ENCODE data around the gene SBF2.

SBF2 gene

DNA sequence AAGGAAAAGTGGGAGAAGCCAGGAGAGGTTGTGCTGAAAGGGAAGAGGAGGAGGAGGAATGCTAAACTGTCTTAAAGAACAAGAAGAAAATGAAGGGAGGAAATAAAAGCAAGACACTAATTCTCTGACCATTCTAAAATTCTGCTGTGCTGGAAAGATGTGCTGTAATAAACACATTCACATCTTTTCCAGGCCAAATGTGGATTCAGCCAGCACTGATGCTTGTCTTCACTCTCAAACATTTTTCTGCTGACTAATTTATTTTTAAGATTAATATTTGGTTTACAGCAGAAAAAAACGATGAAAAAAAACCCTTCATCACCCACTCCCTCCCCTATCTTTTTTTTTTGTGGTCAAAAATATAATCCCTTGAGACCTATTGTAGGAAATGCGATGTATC is 406.5 kb downstream of the SBF2 start:
- Histone ChIP-seq H3K27me3 (ENCODE audit: control insufficient read depth in 1 of 2, insufficient read depth in 2 of 2, low read length in 2 of 2) (no peaks in the 10 kb centered on the region), H3K4me3 (ENCODE audit: low read depth in 1 of 2, low read length in 2 of 2) (no peak overlapping the region), H3K4me1 (ENCODE audit: insufficient read depth, low read length) (no peaks in the 10 kb centered on the region), H3K9ac (ENCODE audit: low read length) (no peak overlapping the region), H3K27ac (ENCODE audit: low read depth, low read length) (no peak overlapping the region), H3K36me3 (ENCODE audit: insufficient read depth, low read length) (no peaks in the 10 kb centered on the region), H3K9me3 (ENCODE audit: low read length) (no peaks in the 10 kb centered on the region)

DNA sequence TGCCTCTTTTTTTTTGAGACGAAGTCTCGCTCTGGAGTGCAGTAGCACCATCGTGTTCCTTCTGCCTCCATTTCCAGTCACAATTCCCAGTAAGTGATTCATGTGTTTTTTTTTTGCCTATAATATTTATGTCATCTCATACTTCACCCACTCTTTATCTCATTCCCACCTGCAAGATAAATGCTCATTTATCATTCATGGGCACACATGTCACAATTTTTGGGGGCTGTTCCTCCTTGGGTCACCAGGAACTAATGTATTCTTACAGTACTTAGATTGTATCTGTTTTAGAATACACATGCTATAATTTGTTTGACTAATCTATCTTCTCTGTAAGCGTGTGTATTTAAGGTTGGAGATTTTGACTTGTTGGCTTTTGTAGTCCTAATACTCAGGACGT is 407.4 kb downstream of the SBF2 start:
- no peak overlapping the region for H3K27ac ChIP-seq (ENCODE audit: low read depth, low read length)
- H3K9me3 ChIP-seq (ENCODE audit: low read length): no peaks in the 10 kb centered on the region
- H3K4me3 ChIP-seq (ENCODE audit: low read depth in 1 of 2, low read length in 2 of 2): no peak overlapping the region
- no peaks in the 10 kb centered on the region for H3K4me1 ChIP-seq (ENCODE audit: insufficient read depth, low read length)
- no peaks in the 10 kb centered on the region for H3K36me3 ChIP-seq (ENCODE audit: insufficient read depth, low read length)
- no peak overlapping the region for H3K9ac ChIP-seq (ENCODE audit: low read length)
- no peaks in the 10 kb centered on the region for H3K27me3 ChIP-seq (ENCODE audit: control insufficient read depth in 1 of 2, insufficient read depth in 2 of 2, low read length in 2 of 2)

DNA sequence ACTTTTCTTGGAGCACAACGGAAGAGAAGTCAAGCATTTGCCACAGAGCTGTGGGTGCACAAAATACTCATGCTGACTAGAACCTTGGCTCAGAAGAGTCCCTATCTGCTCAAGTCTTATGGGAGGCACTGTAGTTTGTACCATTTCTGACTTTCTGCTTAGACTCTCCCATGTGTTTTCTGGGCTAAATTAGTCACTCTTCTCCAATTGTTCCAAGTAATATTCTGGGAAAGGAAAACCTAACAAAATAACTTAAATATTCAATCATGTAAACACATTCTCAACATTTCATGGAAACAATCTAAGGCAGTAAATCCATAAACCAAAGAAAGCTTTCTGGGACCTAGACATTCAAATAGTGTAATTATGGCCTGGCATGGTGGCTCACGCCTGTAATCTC is 409.4 kb downstream of the SBF2 start:
- H3K9me3 ChIP-seq (ENCODE audit: low read length): no peaks in the 10 kb centered on the region
- H3K4me3 ChIP-seq (ENCODE audit: low read depth in 1 of 2, low read length in 2 of 2): no peak overlapping the region
- no peak overlapping the region for H3K9ac ChIP-seq (ENCODE audit: low read length)
- no peaks in the 10 kb centered on the region for H3K27me3 ChIP-seq (ENCODE audit: control insufficient read depth in 1 of 2, insufficient read depth in 2 of 2, low read length in 2 of 2)
- no peaks in the 10 kb centered on the region for H3K4me1 ChIP-seq (ENCODE audit: insufficient read depth, low read length)
- H3K36me3 ChIP-seq (ENCODE audit: insufficient read depth, low read length): no peaks in the 10 kb centered on the region
- H3K27ac ChIP-seq (ENCODE audit: low read depth, low read length): no peak overlapping the region

DNA sequence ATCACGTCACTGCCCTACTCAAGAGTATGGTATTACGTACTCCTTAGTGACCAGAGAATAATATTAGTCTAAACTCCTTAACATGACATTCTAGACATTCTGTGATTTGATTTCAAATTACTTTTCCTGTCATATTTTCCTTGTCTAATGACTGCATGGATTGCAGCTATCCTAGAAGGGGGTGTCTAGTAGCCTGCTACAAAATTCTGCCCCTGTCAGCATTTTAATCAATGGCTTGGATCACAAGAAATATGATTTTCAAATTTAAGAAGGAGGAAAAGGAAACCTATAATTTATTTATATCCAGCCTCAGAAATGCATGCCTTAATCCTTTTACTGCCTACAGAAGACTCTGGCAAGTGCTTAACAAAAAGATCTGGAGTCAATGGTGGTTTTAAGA is 413.4 kb downstream of the SBF2 start:
- Histone ChIP-seq H3K27ac (ENCODE audit: low read depth, low read length) (no peak overlapping the region), H3K36me3 (ENCODE audit: insufficient read depth, low read length) (no peaks in the 10 kb centered on the region), H3K9me3 (ENCODE audit: low read length) (no peaks in the 10 kb centered on the region), H3K9ac (ENCODE audit: low read length) (no peak overlapping the region), H3K4me1 (ENCODE audit: insufficient read depth, low read length) (peaks cover 6% of the 10 kb centered on the region), H3K27me3 (ENCODE audit: control insufficient read depth in 1 of 2, insufficient read depth in 2 of 2, low read length in 2 of 2) (no peaks in the 10 kb centered on the region), H3K4me3 (ENCODE audit: low read depth in 1 of 2, low read length in 2 of 2) (no peak overlapping the region)

DNA sequence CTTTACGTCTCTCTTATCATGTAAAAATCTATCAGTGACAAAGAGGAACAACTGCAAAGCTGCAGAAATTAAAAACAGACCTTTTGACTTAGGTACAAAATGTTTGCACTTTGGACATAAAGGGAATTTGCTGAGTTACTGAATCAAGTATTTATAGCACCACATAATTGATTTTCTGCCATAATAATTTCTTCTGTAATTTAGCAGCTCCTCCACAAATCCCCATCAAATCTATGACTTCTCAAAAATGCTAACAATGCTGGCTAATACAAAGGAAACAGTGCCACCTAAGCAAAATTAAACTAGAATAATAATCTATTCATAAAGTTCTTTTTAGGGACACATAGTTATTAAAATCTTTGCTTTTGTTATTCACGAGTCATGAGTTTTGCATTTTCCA is 415.1 kb downstream of the SBF2 start:
- H3K4me3 ChIP-seq (ENCODE audit: low read depth in 1 of 2, low read length in 2 of 2): no peak overlapping the region
- H3K9ac ChIP-seq (ENCODE audit: low read length): no peak overlapping the region
- H3K27me3 ChIP-seq (ENCODE audit: control insufficient read depth in 1 of 2, insufficient read depth in 2 of 2, low read length in 2 of 2): no peaks in the 10 kb centered on the region
- H3K27ac ChIP-seq (ENCODE audit: low read depth, low read length): no peak overlapping the region
- H3K4me1 ChIP-seq (ENCODE audit: insufficient read depth, low read length): peaks cover 13% of the 10 kb centered on the region
- H3K9me3 ChIP-seq (ENCODE audit: low read length): no peaks in the 10 kb centered on the region
- H3K36me3 ChIP-seq (ENCODE audit: insufficient read depth, low read length): no peaks in the 10 kb centered on the region

DNA sequence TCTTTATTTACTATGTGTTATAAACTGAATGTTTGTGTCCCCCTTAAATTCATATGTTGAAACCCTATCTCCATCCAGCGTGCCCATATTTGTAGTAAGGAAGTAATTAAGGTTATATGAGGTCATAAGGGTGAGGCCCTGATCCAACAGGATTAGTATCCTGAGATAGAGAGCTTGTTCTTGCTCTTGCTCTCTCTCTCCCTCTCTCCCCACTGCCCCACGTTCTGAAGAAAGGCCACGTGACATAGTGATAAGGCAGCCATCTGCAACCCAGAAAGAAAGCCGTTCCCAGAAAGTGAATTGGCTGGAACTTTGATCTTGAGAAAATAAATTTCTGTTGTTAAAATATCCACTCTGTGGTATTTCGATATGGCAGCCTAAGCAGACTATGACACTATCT is 417.7 kb downstream of the SBF2 start:
- H3K36me3 ChIP-seq (ENCODE audit: insufficient read depth, low read length): no peaks in the 10 kb centered on the region
- H3K9ac ChIP-seq (ENCODE audit: low read length): no peak overlapping the region
- no peaks in the 10 kb centered on the region for H3K9me3 ChIP-seq (ENCODE audit: low read length)
- no peak overlapping the region for H3K27ac ChIP-seq (ENCODE audit: low read depth, low read length)
- H3K27me3 ChIP-seq (ENCODE audit: control insufficient read depth in 1 of 2, insufficient read depth in 2 of 2, low read length in 2 of 2): no peaks in the 10 kb centered on the region
- H3K4me3 ChIP-seq (ENCODE audit: low read depth in 1 of 2, low read length in 2 of 2): no peak overlapping the region
- peaks cover 13% of the 10 kb centered on the region for H3K4me1 ChIP-seq (ENCODE audit: insufficient read depth, low read length)

DNA sequence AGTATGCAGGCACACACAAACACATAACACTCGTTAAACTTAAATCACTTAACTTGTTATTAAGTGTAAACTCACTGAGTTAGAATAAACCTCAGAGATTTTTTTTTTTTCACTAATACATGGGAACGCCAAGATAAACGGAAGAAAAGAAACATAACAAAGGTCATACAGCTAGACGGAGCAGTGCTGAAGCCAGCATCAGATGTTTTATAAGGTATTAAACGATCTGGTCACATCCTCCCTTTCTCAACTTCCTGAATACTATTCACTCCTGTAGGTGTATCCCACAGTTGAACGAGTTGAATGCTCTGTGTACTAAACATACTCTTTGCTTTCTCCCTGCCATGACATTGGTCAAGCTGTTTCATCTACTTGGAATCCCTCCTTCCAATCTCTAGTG is 418.2 kb downstream of the SBF2 start:
- Histone ChIP-seq H3K4me1 (ENCODE audit: insufficient read depth, low read length) (peaks cover 13% of the 10 kb centered on the region), H3K9ac (ENCODE audit: low read length) (no peak overlapping the region), H3K4me3 (ENCODE audit: low read depth in 1 of 2, low read length in 2 of 2) (no peak overlapping the region), H3K27ac (ENCODE audit: low read depth, low read length) (no peak overlapping the region), H3K27me3 (ENCODE audit: control insufficient read depth in 1 of 2, insufficient read depth in 2 of 2, low read length in 2 of 2) (no peaks in the 10 kb centered on the region), H3K36me3 (ENCODE audit: insufficient read depth, low read length) (no peaks in the 10 kb centered on the region), H3K9me3 (ENCODE audit: low read length) (no peaks in the 10 kb centered on the region)

DNA sequence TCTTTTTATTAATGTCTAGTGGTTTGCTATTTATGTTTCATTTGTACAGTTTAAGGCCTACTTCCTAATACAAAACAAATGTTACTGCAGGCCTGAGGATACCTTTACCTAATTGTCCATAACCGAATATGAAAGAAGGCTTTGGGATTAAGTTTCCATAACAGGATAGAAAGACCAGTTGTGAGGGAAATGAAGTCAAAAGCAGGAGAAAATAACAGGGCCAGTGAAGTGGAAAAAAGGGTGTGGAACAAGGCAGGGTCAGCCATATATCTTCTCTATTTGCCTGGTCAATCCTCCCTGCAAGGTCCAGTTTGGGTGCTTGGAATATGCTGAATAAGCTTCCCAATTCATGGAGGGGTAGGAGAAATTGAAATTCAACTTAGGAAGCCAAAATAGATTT is 418.6 kb downstream of the SBF2 start:
- Histone ChIP-seq H3K4me3 (ENCODE audit: low read depth in 1 of 2, low read length in 2 of 2) (no peak overlapping the region), H3K4me1 (ENCODE audit: insufficient read depth, low read length) (peaks cover 13% of the 10 kb centered on the region), H3K9ac (ENCODE audit: low read length) (no peak overlapping the region), H3K27ac (ENCODE audit: low read depth, low read length) (no peak overlapping the region), H3K36me3 (ENCODE audit: insufficient read depth, low read length) (no peaks in the 10 kb centered on the region), H3K27me3 (ENCODE audit: control insufficient read depth in 1 of 2, insufficient read depth in 2 of 2, low read length in 2 of 2) (no peaks in the 10 kb centered on the region), H3K9me3 (ENCODE audit: low read length) (no peaks in the 10 kb centered on the region)

DNA sequence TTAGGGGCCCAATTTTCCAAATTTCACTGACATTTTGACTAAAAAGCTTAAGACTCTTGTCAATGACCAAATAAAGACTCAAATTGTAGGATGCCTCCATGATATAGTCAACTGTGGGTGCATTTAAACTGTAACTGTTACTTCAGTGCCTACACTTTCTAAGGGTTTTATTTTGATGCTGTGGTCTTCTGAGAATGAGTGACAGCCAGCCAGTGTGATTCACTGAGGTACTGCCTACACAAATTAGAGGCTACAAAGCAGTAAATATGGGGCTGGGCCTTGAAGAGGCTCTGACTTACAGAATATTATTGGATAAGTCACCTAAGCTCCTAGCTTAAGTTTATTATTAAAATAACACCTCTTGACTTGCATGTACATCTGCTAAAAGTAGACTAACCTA is 419.6 kb downstream of the SBF2 start:
- Histone ChIP-seq H3K27me3 (ENCODE audit: control insufficient read depth in 1 of 2, insufficient read depth in 2 of 2, low read length in 2 of 2) (no peaks in the 10 kb centered on the region), H3K9me3 (ENCODE audit: low read length) (no peaks in the 10 kb centered on the region), H3K9ac (ENCODE audit: low read length) (no peak overlapping the region), H3K36me3 (ENCODE audit: insufficient read depth, low read length) (no peaks in the 10 kb centered on the region), H3K27ac (ENCODE audit: low read depth, low read length) (no peak overlapping the region), H3K4me1 (ENCODE audit: insufficient read depth, low read length) (peaks cover 13% of the 10 kb centered on the region), H3K4me3 (ENCODE audit: low read depth in 1 of 2, low read length in 2 of 2) (no peak overlapping the region)

DNA sequence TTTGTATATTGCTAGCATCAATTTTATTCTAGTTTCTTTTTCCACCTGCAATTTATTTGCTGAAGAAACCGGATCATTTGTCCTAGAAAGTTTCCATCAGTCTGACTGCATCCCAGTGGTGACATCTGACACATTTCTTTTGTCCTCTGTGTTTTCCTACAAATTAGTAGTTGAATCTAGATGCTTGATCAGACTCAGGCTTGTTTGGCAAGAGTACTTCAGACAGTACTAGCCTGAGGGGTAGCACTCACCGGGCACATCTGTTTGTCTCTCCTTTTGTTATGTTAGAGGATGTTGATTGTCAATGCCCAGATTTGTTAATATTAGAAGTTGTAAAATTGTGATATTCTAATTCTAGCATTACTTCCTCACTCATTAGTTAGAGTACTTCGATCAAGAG is 425.4 kb downstream of the SBF2 start:
- H3K9me3 ChIP-seq (ENCODE audit: low read length): no peaks in the 10 kb centered on the region
- H3K9ac ChIP-seq (ENCODE audit: low read length): no peak overlapping the region
- H3K27me3 ChIP-seq (ENCODE audit: control insufficient read depth in 1 of 2, insufficient read depth in 2 of 2, low read length in 2 of 2): no peaks in the 10 kb centered on the region
- no peak overlapping the region for H3K4me3 ChIP-seq (ENCODE audit: low read depth in 1 of 2, low read length in 2 of 2)
- H3K4me1 ChIP-seq (ENCODE audit: insufficient read depth, low read length): no peaks in the 10 kb centered on the region
- no peak overlapping the region for H3K27ac ChIP-seq (ENCODE audit: low read depth, low read length)
- no peaks in the 10 kb centered on the region for H3K36me3 ChIP-seq (ENCODE audit: insufficient read depth, low read length)

DNA sequence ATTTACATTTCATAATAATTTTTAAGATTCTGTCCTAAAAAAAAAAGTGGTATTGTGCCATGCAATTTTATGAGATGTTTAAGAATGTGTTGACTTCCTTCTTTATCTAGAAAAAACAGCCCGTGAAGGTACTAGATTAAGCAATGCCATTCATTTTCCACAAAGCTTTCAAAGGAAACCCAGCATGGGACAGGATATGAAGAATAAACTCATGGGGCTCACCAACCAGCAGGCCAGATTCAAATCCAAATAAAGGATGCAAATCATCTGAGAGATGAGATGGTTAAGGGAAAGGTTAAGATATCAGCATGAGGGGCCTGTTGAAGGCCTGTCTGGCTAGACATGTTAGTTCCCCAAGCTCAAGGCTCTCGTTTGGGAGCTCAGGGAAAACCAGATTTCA is 431.0 kb downstream of the SBF2 start:
- Histone ChIP-seq H3K4me3 (ENCODE audit: low read depth in 1 of 2, low read length in 2 of 2) (no peak overlapping the region), H3K9ac (ENCODE audit: low read length) (no peak overlapping the region)

DNA sequence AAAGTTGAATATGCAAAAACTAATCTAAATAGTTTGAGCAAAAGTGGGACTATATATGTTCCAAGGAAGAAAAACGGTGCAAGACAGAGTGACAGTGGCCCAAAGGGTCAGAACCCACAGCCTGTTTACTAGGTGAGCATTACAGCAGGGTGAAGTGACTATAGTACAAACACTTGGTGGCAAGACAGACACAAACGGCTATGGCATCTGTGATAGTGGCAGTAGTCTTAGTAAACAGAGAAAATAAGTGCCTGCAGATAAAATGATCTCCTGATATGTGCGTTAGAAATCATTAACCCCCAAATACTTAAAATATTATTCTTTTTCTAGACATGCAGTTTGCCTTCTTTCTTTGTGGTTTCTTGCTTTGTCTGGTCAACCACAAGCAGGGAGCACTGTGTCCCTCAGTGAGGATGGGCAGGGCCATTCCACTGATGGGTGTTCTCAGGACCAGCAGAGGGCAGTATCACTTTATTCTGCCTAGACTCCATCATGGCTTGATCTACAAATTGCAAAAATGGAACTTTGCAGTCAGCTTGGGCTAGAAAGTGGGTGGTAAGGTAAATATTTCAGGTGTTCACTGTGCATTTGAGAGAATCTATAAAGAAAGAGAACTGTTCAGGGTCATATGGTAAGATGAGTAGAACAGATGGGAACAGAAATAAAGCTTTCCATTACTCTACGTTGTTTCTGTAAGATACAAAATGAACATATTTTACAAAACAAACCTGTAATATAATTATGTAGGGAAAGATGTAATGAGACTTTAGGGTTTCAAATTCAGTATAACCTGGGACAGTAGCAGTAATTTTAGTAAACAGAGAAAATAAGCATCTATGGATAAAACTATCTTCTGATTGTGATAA is 431.9 kb downstream of the SBF2 start:
- no peaks in the 10 kb centered on the region for H3K9me3 ChIP-seq (ENCODE audit: low read length)
- H3K27me3 ChIP-seq (ENCODE audit: control insufficient read depth in 1 of 2, insufficient read depth in 2 of 2, low read length in 2 of 2): no peaks in the 10 kb centered on the region
- no peak overlapping the region for H3K27ac ChIP-seq (ENCODE audit: low read depth, low read length)
- no peaks in the 10 kb centered on the region for H3K36me3 ChIP-seq (ENCODE audit: insufficient read depth, low read length)
- peaks cover 6% of the 10 kb centered on the region for H3K4me1 ChIP-seq (ENCODE audit: insufficient read depth, low read length)
- H3K9ac ChIP-seq (ENCODE audit: low read length): no peak overlapping the region
- H3K4me3 ChIP-seq (ENCODE audit: low read depth in 1 of 2, low read length in 2 of 2): no peak overlapping the region

More for the DNA sequence above, 431.0 kb downstream of the SBF2 start:
- Histone ChIP-seq H3K9me3 (ENCODE audit: low read length) (no peaks in the 10 kb centered on the region), H3K36me3 (ENCODE audit: insufficient read depth, low read length) (no peaks in the 10 kb centered on the region), H3K27ac (ENCODE audit: low read depth, low read length) (no peak overlapping the region), H3K4me1 (ENCODE audit: insufficient read depth, low read length) (peaks cover 6% of the 10 kb centered on the region), H3K27me3 (ENCODE audit: control insufficient read depth in 1 of 2, insufficient read depth in 2 of 2, low read length in 2 of 2) (no peaks in the 10 kb centered on the region)

All from muscle layer of colon (tissue), 2 donors.